Left ventricle myocardium inferior (tissue), 1 donor: ENCODE data around the gene SLCO1A2. TPM values are rescaled to one million over a fixed set of nuclear protein-coding genes. Genes with fewer than 3 reads are reported as not detected.

Experiments used
- DNase-seq: peaks from one replicate; pipeline ENCODE4 v3.0.0-alpha.2; 2020
- H3K27ac ChIP-seq: fragments of 200-600 bp; replicated peaks from 2 replicates; pipeline ENCODE4 v1.8.0; 2021
- H3K27me3 ChIP-seq: fragments of 200-600 bp; 2 replicates; pipeline ENCODE4 v1.8.0; 2021; ENCODE audit warnings: low read depth
- H3K36me3 ChIP-seq: fragments of 200-600 bp; 2 replicates; pipeline ENCODE4 v1.8.0; 2021
- H3K4me1 ChIP-seq: fragments of 200-600 bp; 2 replicates; pipeline ENCODE4 v1.8.0; 2021
- H3K4me3 ChIP-seq: fragments of 200-600 bp; 2 replicates; pipeline ENCODE4 v1.8.0; 2021; ENCODE audit warnings: mild to moderate bottlenecking, moderate library complexity
- H3K9me3 ChIP-seq: fragments of 200-600 bp; replicated peaks from 2 replicates; pipeline ENCODE4 v1.8.0; 2021
- CTCF ChIP-seq: fragments of 200-600 bp; IDR thresholded peaks from 2 replicates; pipeline ENCODE4 v1.8.0; 2021; ENCODE audit warnings: antibody characterized with exemption, mild to moderate bottlenecking, borderline replicate concordance
- intact Hi-C: fragments of 100-400 bp; cut with micrococcal nuclease; formaldehyde crosslinking; loops from one replicate; pipeline ENCODE4 v1.11.0; 2022
- total RNA-seq: library from RNA; stranded (reverse); fragmentation: NEBNext Ultra II Directional; extraction: Animal tissue kit (Norgen Biotek cat#: 25700); gene quantifications from one replicate; pipeline ENCODE4 v1.2.1, GENCODE V29; 2021
- donor health status: DM: no; HTN: yes; CAD: no; lungs with severe emphysema.

Gene SLCO1A2
- total RNA-seq, 1 donor from 2014 or later: not detected

GRCh38 chr12:21324551-21324950 lies 10.2 kb downstream of the SLCO1A2 start:
- no peak for TF ChIP-seq CTCF
- Histone ChIP-seq H3K36me3 (no peaks in the 10 kb centered on the region), H3K27ac (no peak overlapping the region), H3K9me3 (peaks cover 44% of the 10 kb centered on the region), H3K4me3 (no peak overlapping the region), H3K27me3 (no peaks in the 10 kb centered on the region), H3K4me1 (no peaks in the 10 kb centered on the region)
- intact Hi-C loops: no loop called here
- DNase-seq: no peak

- H3K27ac ChIP-seq: no peak overlapping the region
- no peak for TF ChIP-seq CTCF
- no peaks in the 10 kb centered on the region for H3K27me3 ChIP-seq
- H3K36me3 ChIP-seq: no peaks in the 10 kb centered on the region
- no peaks in the 10 kb centered on the region for H3K4me1 ChIP-seq
- no peak for DNase-seq
- H3K9me3 ChIP-seq: peaks cover 36% of the 10 kb centered on the region
- no peak overlapping the region for H3K4me3 ChIP-seq
- intact Hi-C loops: no loop called here
These were observed 11.0 kb downstream of the SLCO1A2 start for GRCh38 chr12:21323736-21324135.

- Histone ChIP-seq H3K4me3 (no peak overlapping the region), H3K36me3 (no peaks in the 10 kb centered on the region), H3K27me3 (no peaks in the 10 kb centered on the region), H3K4me1 (no peaks in the 10 kb centered on the region), H3K27ac (no peak overlapping the region), H3K9me3 (no peaks in the 10 kb centered on the region)
- intact Hi-C loops: no loop called here
- no peak for TF ChIP-seq CTCF
- DNase-seq: no peak
These were observed 25.9 kb downstream of the SLCO1A2 start for GRCh38 chr12:21308785-21309184.

- Histone ChIP-seq H3K9me3 (no peaks in the 10 kb centered on the region), H3K27me3 (peaks cover 12% of the 10 kb centered on the region), H3K27ac (no peak overlapping the region), H3K4me1 (no peaks in the 10 kb centered on the region), H3K4me3 (no peak overlapping the region), H3K36me3 (no peaks in the 10 kb centered on the region)
- no peak for DNase-seq
- intact Hi-C loops: no loop called here
- no peak for TF ChIP-seq CTCF
These were observed 29.1 kb downstream of the SLCO1A2 start for GRCh38 chr12:21305661-21306060.

GRCh38 chr12:21300632-21301031 lies 34.1 kb downstream of the SLCO1A2 start:
- no peak for DNase-seq
- Histone ChIP-seq H3K4me1 (no peaks in the 10 kb centered on the region), H3K4me3 (no peak overlapping the region), H3K27ac (no peak overlapping the region), H3K36me3 (no peaks in the 10 kb centered on the region), H3K27me3 (peaks cover 12% of the 10 kb centered on the region), H3K9me3 (no peaks in the 10 kb centered on the region)
- no peak for TF ChIP-seq CTCF
- intact Hi-C loops: no loop called here
